ENCODE data around the gene ATP8A2.

The ATP8A2 gene

DNA sequence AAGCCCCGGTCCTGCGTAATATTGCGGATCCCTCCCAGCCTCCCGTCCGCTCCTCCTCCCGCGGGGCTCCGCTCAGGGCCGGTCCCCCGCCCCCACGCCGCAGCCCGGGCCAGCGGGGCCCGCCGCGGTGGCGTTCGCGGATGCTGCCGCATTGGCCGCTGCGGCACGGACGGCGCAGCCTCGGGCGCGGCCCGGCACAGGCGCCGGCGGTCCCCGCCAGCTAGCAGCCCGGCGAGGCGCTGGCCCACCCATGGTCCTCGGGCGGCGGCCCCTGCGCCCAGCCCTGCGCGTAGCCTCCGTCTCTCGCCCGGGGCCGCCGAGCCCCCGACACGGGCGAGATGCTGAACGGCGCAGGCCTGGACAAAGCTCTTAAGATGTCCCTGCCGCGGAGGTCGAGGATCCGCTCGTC is at the start of gene ATP8A2:
TSS of gene ATP8A2 (plus strand) at position 100 of the 409 bp plus-strand sequence. CDS start at position 339, 239 bp downstream.
- no peak for TF ChIP-seq CTCF (IDR thresholded peaks at IDR 0.05; ENCODE audit: extremely low read depth, missing control alignments)
- peak; percentile 44 for DNase-seq (ENCODE audit: low spot score)

DNA sequence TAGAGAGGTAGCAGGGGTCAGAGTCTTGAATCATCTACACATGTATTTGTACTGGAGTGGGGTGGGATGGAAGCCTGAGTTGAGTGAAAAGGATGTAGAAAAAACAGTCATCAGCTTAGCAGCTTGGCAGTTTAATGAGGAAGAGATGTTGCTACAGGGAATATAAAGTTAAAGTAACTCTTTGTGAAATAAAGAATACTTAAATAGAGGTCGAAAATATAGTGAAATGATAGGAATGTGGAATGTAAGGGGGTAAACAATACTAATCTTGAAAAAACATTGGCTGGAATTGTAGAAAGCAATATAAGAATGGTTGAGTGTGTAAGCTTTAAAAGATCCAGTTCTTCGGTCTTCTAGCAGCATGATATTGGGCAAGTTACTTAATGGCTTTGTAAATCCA is 47.7 kb upstream of the ATP8A2 start:
- no peak for TF ChIP-seq CTCF (IDR thresholded peaks at IDR 0.05; ENCODE audit: extremely low read depth, missing control alignments)
- DNase-seq (ENCODE audit: low spot score), result no peak

- no peak for DNase-seq (ENCODE audit: low spot score)
- no peak for TF ChIP-seq CTCF (IDR thresholded peaks at IDR 0.05; ENCODE audit: extremely low read depth, missing control alignments)
Observed at GRCh38 chr13:25329706-25330105, 42.1 kb upstream of the ATP8A2 start.

GRCh38 chr13:25330541-25330940 is 41.2 kb upstream of the ATP8A2 start:
- DNase-seq (ENCODE audit: low spot score), result no peak
- no peak for TF ChIP-seq CTCF (IDR thresholded peaks at IDR 0.05; ENCODE audit: extremely low read depth, missing control alignments)

GRCh38 chr13:25335856-25336255 is 35.9 kb upstream of the ATP8A2 start:
- TF ChIP-seq CTCF (IDR thresholded peaks at IDR 0.05; ENCODE audit: extremely low read depth, missing control alignments), result no peak
- DNase-seq (ENCODE audit: low spot score), result no peak

DNA sequence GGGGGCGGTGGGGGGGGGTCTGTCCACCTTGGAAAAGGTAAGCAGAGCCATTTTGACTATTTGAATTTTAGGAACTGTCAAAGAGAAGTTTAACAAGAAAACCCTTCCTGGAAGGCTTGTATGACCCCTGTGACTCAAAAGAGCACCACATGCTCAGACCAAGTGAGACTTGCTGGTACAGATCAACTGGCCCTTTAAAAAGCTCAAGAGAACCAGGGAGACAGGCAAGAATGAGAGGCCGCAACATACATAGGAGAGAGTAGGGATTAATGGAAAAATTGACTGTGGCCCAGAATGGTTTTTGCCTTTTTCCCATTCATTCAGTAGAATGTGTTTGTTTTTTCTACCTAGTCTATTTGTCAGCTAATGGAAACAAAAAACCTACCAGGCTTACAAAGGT is 26.2 kb upstream of the ATP8A2 start:
- DNase-seq (ENCODE audit: low spot score), result no peak
- TF ChIP-seq CTCF (IDR thresholded peaks at IDR 0.05; ENCODE audit: extremely low read depth, missing control alignments), result no peak

GRCh38 chr13:25347151-25347550 is 24.6 kb upstream of the ATP8A2 start:
- no peak for TF ChIP-seq CTCF (IDR thresholded peaks at IDR 0.05; ENCODE audit: extremely low read depth, missing control alignments)

More at GRCh38 chr13:25347151-25347550, 24.6 kb upstream of the ATP8A2 start:
- DNase-seq (ENCODE audit: low spot score), result no peak
